HT1080 (cell line): Measurements from ENCODE around the gene KCNAB1. TPM values are rescaled to one million over a fixed set of nuclear protein-coding genes. Genes with fewer than 3 reads are reported as not detected.
"Not testable (repeated sequence)": the region's sequence is repeated elsewhere in the genome, so short reads cannot be mapped to it uniquely, and the experiment has no call there.

Source experiments
- DNase-seq: peaks from one replicate; pipeline ENCODE4 v3.0.0-alpha.2; 2015; ENCODE audit warnings: low read depth
- total RNA-seq: library from RNA; depleted of rRNA; stranded (reverse); fragments of >200 nt; shearing (Covaris generic); gene quantifications from 2 replicates; pipeline ENCODE4 v1.2.3, GENCODE V29; 2014; rRNA removed

KCNAB1 gene
- total RNA-seq, 1 experiment from 2014 or later, result 1.9 TPM

GRCh38 chr3:156562486-156562885 is 442.1 kb downstream of the KCNAB1 start:
- DNase-seq, result not testable (repeated sequence)

GRCh38 chr3:156563900-156564682 is 443.7 kb downstream of the KCNAB1 start:
- DNase-seq, result no peak

- not testable (repeated sequence) for DNase-seq
Observed at GRCh38 chr3:156569016-156569415, 448.6 kb downstream of the KCNAB1 start.

- DNase-seq, result not testable (repeated sequence)
Observed at GRCh38 chr3:156569881-156570280, 449.5 kb downstream of the KCNAB1 start.

- no peak for DNase-seq
Observed at GRCh38 chr3:156575641-156576040, 455.3 kb downstream of the KCNAB1 start.

- no peak for DNase-seq
Observed at GRCh38 chr3:156576051-156576450, 455.7 kb downstream of the KCNAB1 start.

GRCh38 chr3:156576651-156577348 is 456.4 kb downstream of the KCNAB1 start:
- DNase-seq, result peak; percentile 25

- peak; percentile 12 for DNase-seq
Observed at GRCh38 chr3:156577736-156578135, 457.4 kb downstream of the KCNAB1 start.

GRCh38 chr3:156579427-156579851 is 459.1 kb downstream of the KCNAB1 start:
- no peak for DNase-seq

- no peak for DNase-seq
Observed at GRCh38 chr3:156581033-156581432, 460.7 kb downstream of the KCNAB1 start.

- DNase-seq, result no peak
Observed at GRCh38 chr3:156581954-156582353, 461.6 kb downstream of the KCNAB1 start.

- DNase-seq, result no peak
Observed at GRCh38 chr3:156582532-156583183, 462.3 kb downstream of the KCNAB1 start.

GRCh38 chr3:156583469-156583868 is 463.1 kb downstream of the KCNAB1 start:
- DNase-seq, result no peak

- no peak for DNase-seq
Observed at GRCh38 chr3:156586905-156587759, 466.8 kb downstream of the KCNAB1 start.

- DNase-seq, result no peak
Observed at GRCh38 chr3:156587760-156588069, 467.3 kb downstream of the KCNAB1 start.

Other genes starting within 250 kb of the KCNAB1 start
- 68.1 and 75.3 TPM in 2 replicates for gene GMPS, start 249.9 kb upstream of the KCNAB1 start, total RNA-seq